Small intestine (tissue), 7 donors: ENCODE measurements around the gene CAMTA1. TPM values are rescaled to one million over a fixed set of nuclear protein-coding genes. Genes with fewer than 3 reads are reported as not detected.

Source experiments
- DNase-seq, 2 donors: peaks; one replicate each; pipeline versions ENCODE4 v3.0.0 to v3.0.0-alpha.2; 2013
- FAIRE-seq: peaks from 2 replicates; lab custom pipeline; 2012; peaks lifted over from hg19 to GRCh38; lab: Jason Lieb, UNC
- H3K27ac ChIP-seq, 3 donors: one replicate each; pipeline ENCODE4 v1.5.1; 2013; ENCODE audit warnings: low read length in 2 of 3, mild to moderate bottlenecking in 2 of 3, control low read depth in 1 of 3, inconsistent platforms in 1 of 3, low read depth in 1 of 3, moderate library complexity in 1 of 3
- H3K27me3 ChIP-seq, 3 donors: one replicate each; pipeline ENCODE4 v1.6.1; 2013; ENCODE audit warnings: low read length in 3 of 3, inconsistent platforms in 1 of 3; ENCODE audit not compliant: control insufficient read depth in 3 of 3, insufficient read depth in 3 of 3
- H3K36me3 ChIP-seq, 3 donors: one replicate each; pipeline ENCODE4 v1.6.1; 2013; ENCODE audit warnings: low read length in 3 of 3, inconsistent platforms in 1 of 3, low read depth in 1 of 3, mild to moderate bottlenecking in 1 of 3, moderate library complexity in 1 of 3; ENCODE audit not compliant: control insufficient read depth in 3 of 3, insufficient read depth in 2 of 3
- H3K4me1 ChIP-seq, 3 donors: one replicate each; pipeline ENCODE4 v1.6.1; 2013; ENCODE audit warnings: low read length in 2 of 3, inconsistent platforms in 1 of 3, low read depth in 1 of 3, mild to moderate bottlenecking in 1 of 3, moderate library complexity in 1 of 3; ENCODE audit not compliant: control insufficient read depth in 3 of 3, insufficient read depth in 2 of 3
- H3K4me3 ChIP-seq, 3 donors: one replicate each; pipeline ENCODE4 v1.5.1; 2013; ENCODE audit warnings: low read length in 3 of 3, control low read depth in 1 of 3, inconsistent platforms in 1 of 3, low read depth in 1 of 3, mild to moderate bottlenecking in 1 of 3, moderate library complexity in 1 of 3
- H3K9me3 ChIP-seq, 2 donors: one replicate each; pipeline ENCODE4 v1.6.1; 2013; ENCODE audit warnings: low read depth in 1 of 2, low read length in 1 of 2; ENCODE audit not compliant: control insufficient read depth in 2 of 2, insufficient read depth in 1 of 2
- WGBS, 3 donors: extraction: QIAGEN DNeasy Blood & Tissue Kit; methylation state at CpG; one replicate each; pipeline ENCODE4 v1.1.7; 2013; 5-methylcytosine and 5-hydroxymethylcytosine counted together
- polyA plus RNA-seq, 4 donors: library from polyadenylated mRNA; stranded (reverse) in 3 of 4; unstranded in 1 of 4; fragments of 200-250 nt in 3 of 4; fragments of 120-200 nt in 1 of 4; gene quantifications; one replicate each; pipeline versions ENCODE4 v1.2.1 to v1.2.3, GENCODE V29; 2013
- donor health status: healthy with polysubstance abuse.
- donor health status: control.
- donor health status: control.
- donor health status: Bipolar disorder and iron deficiency.
- donor health status: healthy.

CAMTA1 gene
- polyA plus RNA-seq, 4 donors: 57.6 to 177 (median 147) TPM

- FAIRE-seq (no peak), DNase-seq (no peak)
- H3K9me3 ChIP-seq: no peaks in the 10 kb centered on the region
- 80 to 85% (median 81%) methylated on average over 12 of the region's 12 CpGs for WGBS, 3 donors
- H3K4me3 ChIP-seq: no peak overlapping the region
- H3K27me3 ChIP-seq: peaks cover 0 to 8% (median 5%) of the 10 kb centered on the region in 3 donors
- no peaks in the 10 kb centered on the region for H3K36me3 ChIP-seq
- H3K4me1 ChIP-seq: no peaks in the 10 kb centered on the region
- H3K27ac ChIP-seq: no peak overlapping the region
Measured at GRCh38 chr1:7625401-7625800, 840.1 kb downstream of the CAMTA1 start.

- FAIRE-seq (no peak), DNase-seq (no peak)
- peaks cover 0 to 8% (median 5%) of the 10 kb centered on the region in 3 donors for H3K27me3 ChIP-seq
- no peaks in the 10 kb centered on the region for H3K4me1 ChIP-seq
- 60 to 65% (median 65%) methylated on average over 4 of the region's 4 CpGs for WGBS, 3 donors
- no peak overlapping the region for H3K27ac ChIP-seq
- H3K4me3 ChIP-seq: no peak overlapping the region
- no peaks in the 10 kb centered on the region for H3K36me3 ChIP-seq
- no peaks in the 10 kb centered on the region for H3K9me3 ChIP-seq
Measured at GRCh38 chr1:7628273-7628672, 843.0 kb downstream of the CAMTA1 start.

GRCh38 chr1:7629011-7629410, 843.8 kb downstream of the CAMTA1 start:
- WGBS, 3 donors: 66 to 81% (median 80%) methylated on average over 8 of the region's 8 CpGs
- no peaks in the 10 kb centered on the region for H3K9me3 ChIP-seq
- FAIRE-seq: no peak
- no peaks in the 10 kb centered on the region for H3K36me3 ChIP-seq
- H3K4me3 ChIP-seq: no peak overlapping the region
- H3K27me3 ChIP-seq: peaks cover 0 to 8% (median 5%) of the 10 kb centered on the region in 3 donors
- DNase-seq: no peak
- no peaks in the 10 kb centered on the region for H3K4me1 ChIP-seq
- no peak overlapping the region for H3K27ac ChIP-seq

GRCh38 chr1:7629465-7630195, 844.4 kb downstream of the CAMTA1 start:
- H3K4me1 ChIP-seq: no peaks in the 10 kb centered on the region
- H3K36me3 ChIP-seq: no peaks in the 10 kb centered on the region
- DNase-seq (no peak), FAIRE-seq (no peak)
- WGBS, 3 donors: 67 to 77% (median 72%) methylated on average over 22 of the region's 22 CpGs
- H3K4me3 ChIP-seq: no peak overlapping the region
- no peak overlapping the region for H3K27ac ChIP-seq
- no peaks in the 10 kb centered on the region for H3K9me3 ChIP-seq
- H3K27me3 ChIP-seq: peaks cover 0 to 8% (median 5%) of the 10 kb centered on the region in 3 donors

GRCh38 chr1:7630378-7630777, 845.1 kb downstream of the CAMTA1 start:
- 71 to 77% (median 73%) methylated on average over 8 of the region's 8 CpGs for WGBS, 3 donors
- no peaks in the 10 kb centered on the region for H3K4me1 ChIP-seq
- no peak overlapping the region for H3K27ac ChIP-seq
- DNase-seq (no peak), FAIRE-seq (no peak)
- H3K27me3 ChIP-seq: peaks cover 0 to 5% (median 2%) of the 10 kb centered on the region in 3 donors
- no peak overlapping the region for H3K4me3 ChIP-seq
- no peaks in the 10 kb centered on the region for H3K36me3 ChIP-seq
- H3K9me3 ChIP-seq: no peaks in the 10 kb centered on the region

- no peaks in the 10 kb centered on the region for H3K4me1 ChIP-seq
- H3K36me3 ChIP-seq: no peaks in the 10 kb centered on the region
- FAIRE-seq (no peak), DNase-seq (no peak)
- no peak overlapping the region for H3K27ac ChIP-seq
- WGBS, 3 donors: 36 to 76% (median 66%) methylated on average over 16 of the region's 16 CpGs
- peaks cover 0 to 5% (median 0%) of the 10 kb centered on the region in 3 donors for H3K27me3 ChIP-seq
- no peaks in the 10 kb centered on the region for H3K9me3 ChIP-seq
- no peak overlapping the region for H3K4me3 ChIP-seq
Measured at GRCh38 chr1:7632176-7632575, 846.9 kb downstream of the CAMTA1 start.

- no peaks in the 10 kb centered on the region for H3K4me1 ChIP-seq
- H3K36me3 ChIP-seq: no peaks in the 10 kb centered on the region
- H3K4me3 ChIP-seq: no peak overlapping the region
- DNase-seq: no peak
- FAIRE-seq: no peak
- no peak overlapping the region for H3K27ac ChIP-seq
- H3K27me3 ChIP-seq: peaks cover 0 to 5% (median 0%) of the 10 kb centered on the region in 3 donors
- H3K9me3 ChIP-seq: no peaks in the 10 kb centered on the region
- WGBS, 3 donors: 69 to 70% (median 69%) methylated on average over 9 of the region's 9 CpGs
Measured at GRCh38 chr1:7632681-7633080, 847.4 kb downstream of the CAMTA1 start.

- no peak overlapping the region for H3K27ac ChIP-seq
- FAIRE-seq (no peak), DNase-seq (no peak)
- H3K36me3 ChIP-seq: no peaks in the 10 kb centered on the region
- H3K9me3 ChIP-seq: no peaks in the 10 kb centered on the region
- WGBS, 3 donors: 63 to 85% (median 71%) methylated on average over 25 of the region's 25 CpGs
- H3K4me3 ChIP-seq: no peak overlapping the region
- H3K4me1 ChIP-seq: no peaks in the 10 kb centered on the region
- H3K27me3 ChIP-seq: peaks cover 0 to under 1% (median 0%) of the 10 kb centered on the region in 3 donors
Measured at GRCh38 chr1:7633506-7634245, 848.4 kb downstream of the CAMTA1 start.
